NCI-H2196 (cell line): ENCODE measurements around the gene ATF7.
A peak's percentile ranks its signal among the peaks of the same experiment; 100 is the strongest.
"Not testable (repeated sequence)": the region's sequence is repeated elsewhere in the genome, so short reads cannot be mapped to it uniquely, and the experiment has no call there.

ENCODE experiments used
- DNase-seq: peaks from one replicate; lab custom pipeline; 2025; ENCODE audit not compliant: unreplicated experiment; lab: John Stamatoyannopoulos, UW

Gene ATF7

GRCh38 chr12:53631721-53632120, 5.5 kb upstream of the ATF7 start:
- DNase-seq: no peak

- DNase-seq: no peak
These were observed 1.7 kb upstream of the ATF7 start for GRCh38 chr12:53627919-53628318.

GRCh38 chr12:53626702-53627169, 554 bp upstream of the ATF7 start:
- DNase-seq: no peak

- no peak for DNase-seq
These were observed 723 bp downstream of the ATF7 start for GRCh38 chr12:53625373-53625945.

- no peak for DNase-seq
These were observed 1.2 kb downstream of the ATF7 start for GRCh38 chr12:53624956-53625355.

GRCh38 chr12:53624458-53624857, 1.7 kb downstream of the ATF7 start:
- DNase-seq: no peak

GRCh38 chr12:53623548-53624385, 2.4 kb downstream of the ATF7 start:
- peak; percentile 36 for DNase-seq

- DNase-seq: no peak
These were observed 3.5 kb downstream of the ATF7 start for GRCh38 chr12:53622724-53623123.

GRCh38 chr12:53618275-53618674, 7.9 kb downstream of the ATF7 start:
- DNase-seq: no peak

- DNase-seq: no peak
These were observed 8.5 kb downstream of the ATF7 start for GRCh38 chr12:53617700-53618099.

- DNase-seq: no peak
These were observed 9.2 kb downstream of the ATF7 start for GRCh38 chr12:53616950-53617349.

GRCh38 chr12:53613821-53614220, 12.4 kb downstream of the ATF7 start:
- DNase-seq: no peak

GRCh38 chr12:53612978-53613377, 13.2 kb downstream of the ATF7 start:
- DNase-seq: no peak

GRCh38 chr12:53611304-53611703, 14.9 kb downstream of the ATF7 start:
- no peak for DNase-seq

- not testable (repeated sequence) for DNase-seq
These were observed 19.5 kb downstream of the ATF7 start for GRCh38 chr12:53606688-53607087.

- DNase-seq: no peak
These were observed 21.6 kb downstream of the ATF7 start for GRCh38 chr12:53604581-53604980.

GRCh38 chr12:53603804-53604203, 22.4 kb downstream of the ATF7 start:
- DNase-seq: no peak

- DNase-seq: no peak
These were observed 23.0 kb downstream of the ATF7 start for GRCh38 chr12:53603196-53603595.

- no peak for DNase-seq
These were observed 23.9 kb downstream of the ATF7 start for GRCh38 chr12:53602176-53602864.

- DNase-seq: no peak
These were observed 24.8 kb downstream of the ATF7 start for GRCh38 chr12:53601296-53601847.

- DNase-seq: no peak
These were observed 25.5 kb downstream of the ATF7 start for GRCh38 chr12:53600490-53601295.
